Epithelial cell of proximal tubule (primary cell): ENCODE data around the gene FREM2. TPM values are rescaled to one million over a fixed set of nuclear protein-coding genes. Genes with fewer than 3 reads are reported as not detected.

Experiments
- DNase-seq: peaks from one replicate; pipeline ENCODE4 v3.0.0-alpha.2; 2011; ENCODE audit warnings: low read depth
- H3K4me3 ChIP-seq: 2 replicates; pipeline ENCODE4 v1.5.1; 2011; ENCODE audit warnings: low read depth, mild to moderate bottlenecking, low read length
- CTCF ChIP-seq: conservative IDR thresholded peaks from 2 replicates; pipeline ENCODE4 v1.5.1; 2012; ENCODE audit warnings: low read depth, mild to moderate bottlenecking, low read length
- total RNA-seq: library from RNA; depleted of rRNA; stranded (reverse); fragments of >200 nt; gene quantifications from 2 replicates; pipeline ENCODE4 v1.2.3, GENCODE V29; 2015

FREM2 gene
- total RNA-seq, 1 donor from 2014 or later = 3.7 TPM

GRCh38 chr13:38826182-38826813 lies 139.4 kb downstream of the FREM2 start:
- H3K4me3 ChIP-seq = no peak overlapping the region
- no peak for DNase-seq
- TF ChIP-seq CTCF = no peak

DNA sequence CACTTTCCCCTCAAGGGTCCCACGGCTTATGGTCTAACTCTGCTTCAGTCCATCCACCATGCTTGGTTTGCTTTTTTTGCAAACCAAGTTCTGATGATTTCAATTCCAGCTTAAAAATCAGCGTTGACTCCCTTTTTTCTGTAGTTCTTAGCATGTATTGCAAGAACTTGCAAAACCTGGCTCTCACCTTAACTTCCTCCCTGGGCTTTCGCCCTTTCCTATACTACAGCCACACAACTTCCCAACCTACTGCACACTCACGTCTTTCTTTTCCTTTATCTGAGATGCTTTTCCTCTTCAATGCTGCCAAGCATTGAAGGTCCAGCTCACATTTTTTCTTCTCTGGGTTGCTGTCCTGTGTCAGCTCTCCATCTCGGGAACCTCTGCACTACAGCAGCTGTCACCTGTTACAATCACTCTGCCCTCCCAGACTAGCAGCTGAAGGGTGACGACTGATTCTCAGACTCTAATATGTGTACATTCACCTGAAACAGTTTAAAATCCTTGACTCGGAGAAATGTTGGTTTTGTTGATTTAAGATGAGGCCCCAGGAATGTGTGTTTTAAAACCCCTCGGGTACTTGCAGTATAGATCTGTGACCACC lies 143.7 kb downstream of the FREM2 start:
- H3K4me3 ChIP-seq = no peak overlapping the region
- DNase-seq = no peak
- no peak for TF ChIP-seq CTCF

- TF ChIP-seq CTCF = no peak
- no peak for DNase-seq
- H3K4me3 ChIP-seq = no peak overlapping the region
Observed at GRCh38 chr13:38844581-38844980, 157.7 kb downstream of the FREM2 start.

- TF ChIP-seq CTCF = no peak
- no peak overlapping the region for H3K4me3 ChIP-seq
- no peak for DNase-seq
Observed at GRCh38 chr13:38848360-38848759, 161.5 kb downstream of the FREM2 start.

- DNase-seq = no peak
- TF ChIP-seq CTCF = no peak
- no peak overlapping the region for H3K4me3 ChIP-seq
Observed at GRCh38 chr13:38849315-38849714, 162.4 kb downstream of the FREM2 start.

- TF ChIP-seq CTCF = no peak
- DNase-seq = no peak
- no peak overlapping the region for H3K4me3 ChIP-seq
Observed at GRCh38 chr13:38850868-38851626, 164.2 kb downstream of the FREM2 start.
